NCI-H1048 (cell line): ENCODE data around the gene STYXL2.

Experiments
- DNase-seq: peaks from one replicate; lab custom pipeline; 2025; lab: John Stamatoyannopoulos, UW

Gene STYXL2

DNA sequence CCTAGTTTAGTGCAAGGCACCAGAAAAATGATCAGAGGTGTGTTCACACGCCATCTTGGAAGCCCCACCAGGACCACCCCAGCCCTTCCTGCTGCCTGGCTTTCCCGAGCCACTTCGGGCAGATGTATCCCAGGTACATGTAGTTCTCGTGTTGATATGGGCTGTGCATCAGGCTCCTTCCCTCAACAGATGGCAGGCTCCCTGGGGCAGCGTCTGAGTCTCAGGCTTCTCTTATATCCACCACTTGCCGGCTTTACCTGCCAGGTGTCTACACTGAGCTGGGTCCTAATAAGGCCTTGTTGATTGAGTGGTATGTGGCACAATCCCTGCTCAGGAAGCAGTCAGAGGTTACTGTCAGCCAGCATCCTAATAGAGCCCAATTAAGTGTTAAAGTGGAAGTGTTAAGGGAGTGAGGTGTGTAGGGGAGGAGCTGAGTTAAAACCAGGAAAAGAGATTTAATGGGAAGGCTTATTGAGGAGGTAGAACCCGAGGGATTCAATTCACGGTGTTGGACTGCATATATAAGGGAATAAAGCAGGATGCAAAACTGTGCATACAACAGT, 12.2 kb upstream of the STYXL2 start:
- DNase-seq: no peak

DNA sequence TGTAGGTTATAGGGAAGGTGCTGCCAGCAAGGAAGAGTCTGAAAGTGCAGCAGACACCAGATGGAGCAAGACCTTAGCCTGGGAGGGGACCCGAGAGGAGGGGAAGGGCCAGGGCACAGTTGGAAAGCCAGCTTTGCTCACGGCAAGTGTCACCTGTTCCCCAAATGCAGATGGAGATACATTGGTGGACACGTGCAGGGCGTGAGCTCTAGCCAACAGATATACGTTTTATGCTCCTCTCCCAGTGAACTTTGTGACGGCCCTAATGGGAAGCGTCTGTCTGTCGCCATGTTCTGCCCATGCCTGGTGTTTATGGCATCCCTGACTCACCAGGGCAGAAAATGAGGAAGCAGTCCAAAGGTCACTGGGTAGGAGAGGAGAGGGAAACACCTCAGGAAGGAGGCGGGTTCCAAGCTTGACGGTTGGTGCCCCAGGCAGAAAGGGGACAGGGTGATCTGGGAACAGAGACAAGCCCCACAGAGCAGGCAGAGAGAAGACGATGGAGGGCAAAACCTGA, 11.3 kb upstream of the STYXL2 start:
- DNase-seq: no peak

DNA sequence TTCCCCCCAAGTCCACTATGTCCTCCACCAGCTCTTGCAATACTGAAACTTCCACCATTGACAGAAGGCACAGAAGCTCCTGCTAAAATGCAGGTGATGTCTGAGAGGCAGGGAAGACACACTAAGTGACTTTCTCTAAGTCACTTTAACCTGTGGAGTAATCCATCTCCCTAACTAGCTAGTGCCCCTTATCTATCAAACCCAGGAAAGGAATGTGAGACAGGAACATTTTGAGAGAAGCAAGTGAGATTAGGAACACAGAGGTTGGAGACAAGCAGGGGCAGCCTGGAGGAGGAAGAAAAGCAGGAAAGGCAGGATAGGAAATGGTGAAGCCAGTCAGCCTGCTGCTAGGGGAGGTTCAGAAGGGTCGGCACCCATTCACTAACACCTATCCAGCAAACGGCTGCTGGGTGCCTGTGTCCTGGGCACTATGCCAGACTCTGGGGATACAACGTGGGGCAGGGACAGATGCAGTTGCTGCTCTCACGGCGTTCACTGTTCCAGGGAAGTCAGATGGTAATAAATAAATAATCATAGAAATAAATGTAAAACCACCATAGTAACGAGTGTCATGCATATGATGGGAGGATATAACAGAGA, 10.7 kb upstream of the STYXL2 start:
- no peak for DNase-seq

DNA sequence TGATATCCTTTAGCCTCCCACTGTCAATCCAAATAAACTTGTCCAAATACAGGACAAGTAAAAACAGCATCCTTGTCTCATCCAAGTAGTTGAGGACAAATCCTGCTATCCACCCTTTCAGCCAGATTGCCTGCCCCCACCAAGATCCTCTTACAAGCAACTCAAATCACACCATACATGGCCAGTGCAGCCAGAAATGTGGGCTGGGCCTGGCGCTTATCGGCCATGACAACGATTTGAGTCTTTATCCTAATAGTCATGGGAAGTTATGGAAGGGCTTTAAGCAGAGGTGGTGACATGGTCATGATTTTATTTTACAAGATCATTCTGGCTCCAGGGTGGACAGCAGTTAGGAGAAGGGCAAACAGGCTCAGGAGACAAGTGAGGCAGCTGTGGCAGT, 10.0 kb upstream of the STYXL2 start:
- DNase-seq: no peak

DNA sequence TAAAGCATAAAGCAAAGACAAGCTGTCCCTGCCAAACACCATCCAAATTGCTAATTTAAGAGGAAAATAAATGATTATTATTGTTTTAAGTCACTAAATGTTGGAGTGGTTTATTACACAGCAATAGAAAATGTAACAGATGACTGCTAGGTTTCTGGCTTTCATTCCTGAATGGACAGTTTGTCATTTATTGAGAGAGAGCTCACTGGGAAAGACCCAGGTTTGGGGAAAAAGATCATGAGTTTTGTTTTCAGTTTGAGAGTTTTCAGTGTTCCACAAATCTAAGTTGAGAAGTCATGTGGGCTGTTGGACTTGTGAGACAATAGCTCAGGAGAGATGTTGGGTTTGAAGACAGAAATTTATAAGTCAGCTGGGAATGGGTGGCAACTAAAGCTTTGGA, 9.1 kb upstream of the STYXL2 start:
- no peak for DNase-seq

DNA sequence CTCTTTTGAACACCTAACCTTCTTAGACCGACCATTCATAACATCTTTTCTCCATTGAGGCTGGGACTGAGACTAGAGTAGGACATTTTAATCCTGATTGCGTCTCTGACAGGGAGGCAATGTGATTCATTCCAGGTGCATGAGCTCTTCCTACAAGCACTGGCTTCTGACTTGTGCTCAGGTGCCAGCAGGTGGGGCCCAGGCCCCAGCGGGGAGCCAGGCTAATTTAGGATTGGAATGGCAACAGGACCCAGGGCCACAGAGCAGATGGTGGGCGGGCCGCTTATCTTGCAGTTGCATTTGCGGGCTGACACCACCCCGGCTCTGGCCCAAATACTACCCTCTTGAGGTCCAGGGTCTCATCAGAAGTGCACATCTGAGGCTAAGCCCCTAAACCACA, 7.8 kb upstream of the STYXL2 start:
- DNase-seq: no peak

DNA sequence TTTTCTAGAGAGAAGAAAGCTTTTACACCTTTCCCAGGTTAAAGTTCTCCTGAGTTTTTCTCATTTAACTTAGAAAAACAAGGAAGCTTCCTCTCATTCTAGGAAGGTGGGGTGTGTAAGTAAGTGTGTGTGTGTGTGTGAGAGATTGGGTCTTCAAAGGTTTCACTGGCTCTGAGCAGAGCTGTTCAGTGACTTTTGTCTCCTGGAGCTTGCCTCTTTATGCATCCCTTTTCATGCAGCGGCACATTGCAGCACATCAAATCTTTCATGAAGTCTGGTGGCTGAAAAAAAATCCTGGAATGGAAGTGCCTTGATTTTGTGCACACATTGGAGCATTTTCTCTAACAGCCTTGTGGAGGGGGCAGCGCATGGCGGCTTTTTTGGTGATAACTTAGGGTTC, 7.1 kb upstream of the STYXL2 start:
- DNase-seq: no peak

DNA sequence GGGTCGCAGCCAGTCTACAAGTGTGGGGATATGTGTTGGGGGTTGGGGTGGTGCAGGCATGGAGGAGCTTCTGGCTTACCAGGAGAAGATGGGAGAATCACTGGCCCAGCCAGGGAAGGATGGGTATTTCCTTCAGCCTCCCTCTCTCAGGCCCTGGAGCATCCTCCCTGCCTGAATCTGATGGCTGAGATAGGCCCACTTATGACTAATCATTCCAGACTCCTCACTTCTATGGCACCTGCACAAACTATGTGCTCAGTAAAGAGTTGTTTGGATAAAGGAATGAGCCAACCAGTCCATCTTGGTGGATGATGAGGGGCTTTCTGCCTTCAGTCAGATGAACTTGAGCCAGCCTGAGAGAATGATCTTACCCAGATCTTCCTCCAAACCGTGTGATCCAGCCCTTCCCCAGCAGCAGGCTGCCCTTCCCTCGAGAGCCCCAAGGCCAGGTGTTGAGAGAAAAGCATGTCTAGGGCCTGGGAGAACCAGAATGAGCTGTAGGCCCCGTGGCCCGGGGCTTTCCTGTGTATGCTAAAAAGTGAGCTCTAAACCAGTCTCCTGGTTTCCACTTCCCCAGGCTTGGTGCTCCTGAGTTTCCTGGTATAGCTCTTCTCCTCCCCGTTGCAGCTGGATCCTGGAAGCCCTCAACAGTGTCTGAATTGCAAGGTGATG, 5.0 kb upstream of the STYXL2 start:
- no peak for DNase-seq

DNA sequence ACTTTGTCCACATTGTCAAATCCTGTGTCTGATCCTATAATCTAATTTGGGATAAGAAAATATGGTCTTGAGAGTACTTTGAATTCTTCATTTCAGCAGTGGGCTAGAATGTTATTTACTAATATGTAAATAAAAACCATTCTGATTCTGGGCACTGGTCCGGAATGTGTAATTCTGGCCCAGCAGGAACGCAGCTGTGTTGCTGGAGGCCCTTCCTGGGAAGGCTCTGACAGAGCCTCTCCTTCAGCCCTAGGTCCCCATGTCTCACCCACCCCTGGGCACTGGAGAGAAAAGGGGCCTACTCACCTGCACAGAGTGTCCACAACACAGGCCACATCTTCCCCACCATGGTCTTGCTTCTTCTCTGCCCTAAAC, 3.9 kb upstream of the STYXL2 start:
- no peak for DNase-seq

DNA sequence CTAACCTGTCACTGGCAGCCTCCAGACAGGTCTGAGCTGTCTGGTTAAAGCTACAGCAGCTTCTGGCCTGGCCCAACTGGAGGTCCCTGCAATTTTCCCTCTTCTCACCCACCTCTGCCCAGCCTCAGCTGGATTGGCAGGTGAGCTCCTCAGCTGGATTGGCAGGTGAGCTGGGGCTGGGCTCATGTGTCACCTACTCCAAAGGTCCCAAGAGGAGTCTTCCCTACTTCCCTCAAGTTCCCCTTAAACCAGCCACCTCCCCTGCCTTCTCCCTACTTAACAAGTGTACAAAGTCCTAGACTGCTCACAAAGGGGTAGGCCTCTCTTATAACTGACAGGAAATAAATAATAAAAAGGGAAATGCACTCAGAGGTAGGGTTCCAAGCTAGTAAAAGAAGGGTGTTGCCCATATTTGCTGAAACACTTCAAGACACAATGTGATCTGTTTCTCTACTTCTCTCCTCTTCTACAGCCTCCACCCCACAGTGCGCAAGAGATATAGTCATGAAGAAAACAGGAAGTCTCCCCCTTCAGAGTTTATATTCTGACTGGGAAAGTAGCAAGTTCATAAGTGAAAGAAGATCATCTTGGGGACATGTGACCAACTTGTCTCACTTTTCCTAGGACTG, 3.4 kb upstream of the STYXL2 start, which contains the start of gene GPA33:
GPA33 (minus strand) TSS at position 64 of the 629 bp plus-strand sequence. CDS start 90 bp downstream, outside the sequence.
- DNase-seq: no peak

DNA sequence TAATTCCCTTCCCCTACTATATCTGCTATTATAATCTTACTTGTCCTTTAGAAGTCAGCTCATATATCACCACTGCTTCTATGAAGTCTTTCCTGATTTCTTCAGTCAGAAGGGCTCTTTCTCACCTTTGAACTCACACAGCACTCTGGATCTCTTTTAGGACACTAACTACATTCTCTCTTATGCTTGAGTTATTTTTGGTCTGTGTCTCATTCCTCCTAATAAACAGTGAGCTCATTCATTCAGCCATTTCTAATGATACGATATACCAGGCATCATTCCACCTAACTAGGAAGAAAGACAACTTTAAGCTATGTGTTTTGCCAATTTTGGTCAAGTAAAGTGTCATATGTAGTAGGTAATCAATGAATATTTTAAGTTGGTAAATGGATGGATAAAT, 1.2 kb upstream of the STYXL2 start:
- DNase-seq: no peak

DNA sequence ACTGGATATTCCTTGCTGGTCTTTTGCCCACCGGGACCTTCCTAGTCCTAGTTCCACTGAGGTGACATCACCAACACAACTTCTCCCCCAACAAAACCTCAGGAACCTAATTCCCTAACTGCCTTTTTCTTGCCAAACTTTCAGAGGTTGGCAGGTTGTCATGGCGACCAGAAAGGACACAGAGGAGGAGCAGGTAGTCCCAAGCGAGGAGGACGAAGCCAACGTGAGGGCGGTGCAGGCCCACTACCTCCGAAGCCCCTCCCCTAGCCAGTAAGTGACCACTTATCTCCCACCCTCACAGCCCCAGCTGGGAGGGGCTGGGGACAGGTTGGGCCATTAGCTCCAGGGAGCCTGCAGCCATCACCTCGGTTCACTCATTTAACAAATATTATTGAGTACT, 815 bp downstream of the STYXL2 start:
- DNase-seq: no peak

DNA sequence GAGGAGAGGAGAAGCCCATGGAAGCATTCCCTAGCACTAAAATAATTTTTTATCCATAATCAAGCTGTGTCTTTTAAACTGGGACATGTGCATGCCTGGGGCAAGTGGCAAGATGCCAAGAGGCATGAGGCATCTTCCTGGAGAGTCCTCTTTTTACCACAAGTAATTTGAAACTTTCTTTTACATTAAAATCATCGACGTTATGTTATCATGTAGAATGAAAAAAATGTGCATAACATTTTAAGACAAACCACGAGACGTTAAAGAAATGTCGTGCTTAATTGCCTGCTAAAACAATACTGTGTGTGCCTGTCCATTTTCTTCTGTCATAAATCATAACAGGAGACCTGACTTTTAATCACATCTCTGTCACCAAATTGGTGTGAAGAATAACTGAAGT, 1.5 kb downstream of the STYXL2 start:
- no peak for DNase-seq

DNA sequence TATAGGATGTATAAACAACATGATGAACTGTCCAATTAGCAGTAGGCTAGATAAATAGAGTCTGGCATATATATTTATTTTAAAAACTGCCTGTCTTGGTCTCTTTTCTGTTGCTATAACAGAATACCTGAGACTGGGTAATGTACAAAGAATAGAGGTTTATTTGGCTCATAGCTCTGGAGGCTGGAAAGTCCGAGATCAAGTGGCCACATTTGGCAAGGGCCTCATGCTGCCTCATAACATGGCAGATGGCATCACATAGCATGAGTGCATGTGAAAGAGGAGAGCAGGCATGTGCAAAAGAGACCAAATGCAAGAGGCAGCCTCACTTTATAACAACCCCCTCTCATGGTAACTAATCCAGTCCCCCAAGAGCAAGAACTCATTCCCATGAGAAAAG, 6.0 kb downstream of the STYXL2 start:
- no peak for DNase-seq

DNA sequence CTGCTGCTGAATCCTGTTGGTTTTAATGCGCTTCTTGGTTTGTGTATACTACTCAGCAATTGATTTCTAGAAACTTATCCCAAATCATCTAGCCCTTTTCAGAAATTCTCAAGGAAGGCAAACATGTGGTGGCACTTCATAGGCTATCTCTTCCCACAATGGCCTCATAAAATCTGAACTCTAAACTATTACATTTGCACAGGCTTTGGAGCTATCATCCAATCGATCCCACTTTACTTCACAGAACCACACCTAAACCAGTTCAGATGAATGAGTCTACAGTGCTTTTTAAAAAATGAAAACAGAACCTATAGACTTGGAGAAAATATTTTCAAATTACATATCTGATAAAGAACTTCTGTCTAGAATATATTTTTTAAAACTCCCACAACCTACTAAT, 6.9 kb downstream of the STYXL2 start:
- DNase-seq: no peak

DNA sequence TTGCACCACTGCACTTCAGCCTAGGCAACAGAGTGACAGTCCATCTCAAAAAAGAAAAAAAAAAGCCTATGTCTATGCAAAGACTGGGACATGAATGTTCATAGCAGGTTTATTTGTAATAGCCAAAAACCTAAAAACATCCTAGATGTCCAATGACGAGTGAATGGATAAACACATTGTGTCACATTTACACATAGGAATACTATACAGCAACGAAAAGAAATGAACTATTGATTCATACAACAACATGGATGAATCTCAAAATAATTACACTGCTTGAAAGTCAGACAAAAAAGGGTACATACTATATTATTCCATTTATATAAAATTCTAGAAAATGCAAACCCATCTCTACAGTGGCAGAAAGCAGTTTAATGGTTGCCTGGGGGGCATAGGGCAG, 7.9 kb downstream of the STYXL2 start:
- DNase-seq: no peak

DNA sequence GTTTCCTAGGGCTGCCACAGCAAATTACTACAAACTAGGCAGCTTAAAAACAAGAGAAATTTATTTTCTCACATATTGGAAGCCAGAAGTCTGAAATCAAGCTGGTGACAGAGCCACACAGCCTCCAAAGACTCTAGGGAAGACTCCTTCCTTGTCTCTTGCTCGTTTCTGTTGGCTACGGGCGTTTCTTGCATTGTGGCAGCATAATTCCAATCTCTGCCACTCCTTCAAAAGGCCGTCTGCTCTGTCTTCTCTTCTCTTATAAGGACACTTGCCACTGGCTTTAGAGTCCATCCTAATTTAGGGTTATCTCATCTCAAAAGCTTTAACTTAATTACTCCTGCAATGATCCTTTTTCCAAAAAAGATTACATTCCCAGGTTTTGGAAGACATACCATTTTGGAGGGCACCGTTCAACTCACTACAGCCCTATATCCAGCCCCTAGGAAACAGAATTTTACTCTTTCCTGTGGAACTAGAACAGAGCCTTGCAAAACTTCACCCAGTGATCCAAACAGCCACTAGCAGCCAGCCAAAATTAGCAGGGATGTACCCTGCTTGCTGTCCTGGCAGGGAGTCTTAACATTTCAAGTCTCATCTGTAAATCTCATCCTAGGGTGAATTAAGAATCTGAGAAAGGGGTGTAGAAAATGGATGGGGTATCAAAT, 9.2 kb downstream of the STYXL2 start:
- DNase-seq: no peak

DNA sequence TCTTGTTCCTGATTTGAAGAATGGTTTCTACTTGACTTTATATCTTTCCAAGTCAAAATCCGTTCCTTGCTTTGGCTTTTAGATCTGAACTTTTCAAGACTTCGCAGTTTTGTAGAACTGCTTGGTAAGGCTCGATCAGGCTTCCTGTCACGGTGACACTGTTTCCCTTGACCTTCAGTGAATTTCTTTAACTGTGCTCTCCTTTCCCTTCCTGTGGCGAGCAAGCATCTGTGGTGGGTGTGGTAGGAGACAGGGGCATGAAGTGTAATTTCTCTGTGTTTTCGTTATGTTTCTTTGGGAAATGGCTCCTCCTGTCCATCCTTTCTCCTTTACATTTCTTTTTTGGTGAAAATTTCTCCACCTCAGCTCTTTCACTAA, 10.4 kb downstream of the STYXL2 start:
- DNase-seq: no peak

DNA sequence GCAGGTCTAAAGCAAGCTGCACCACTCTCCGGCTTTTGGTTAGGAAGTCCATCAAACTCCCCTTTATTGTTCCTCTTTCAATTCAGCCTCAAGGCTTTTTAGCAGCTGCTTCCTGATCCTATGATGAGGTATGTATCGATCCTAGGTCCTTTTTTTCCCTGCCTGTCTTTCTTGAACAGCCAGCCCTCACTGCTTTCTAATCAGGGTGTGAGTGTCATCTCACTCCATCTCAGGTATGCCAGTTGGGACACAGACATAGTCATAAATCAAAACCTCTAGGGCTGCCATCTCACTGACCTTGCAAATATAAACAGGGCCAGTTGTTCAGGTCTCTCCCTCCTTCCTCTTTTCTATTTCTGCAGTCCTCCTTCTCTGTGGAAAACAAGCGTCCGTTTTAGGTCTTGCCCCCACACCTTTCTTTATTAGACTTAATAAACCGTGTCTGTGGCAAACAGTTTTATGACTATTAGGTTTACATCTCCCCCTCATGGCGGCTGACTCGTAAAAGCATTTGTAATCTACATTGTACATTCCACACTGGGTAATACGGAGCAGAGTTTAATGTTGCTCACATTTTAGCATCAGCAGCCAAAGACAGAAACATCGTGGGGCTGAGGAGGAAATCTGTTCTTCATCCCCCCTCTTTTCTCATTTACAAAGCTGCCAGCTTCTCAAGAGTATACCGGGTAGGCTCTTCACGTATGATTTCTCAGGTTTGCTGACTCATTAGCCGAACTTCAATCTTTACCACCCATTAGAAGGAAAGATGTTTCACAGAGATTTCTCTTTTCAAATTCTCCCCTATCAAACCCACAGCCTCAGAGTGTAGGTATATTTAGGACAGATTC, 11.6 kb downstream of the STYXL2 start:
- no peak for DNase-seq

DNA sequence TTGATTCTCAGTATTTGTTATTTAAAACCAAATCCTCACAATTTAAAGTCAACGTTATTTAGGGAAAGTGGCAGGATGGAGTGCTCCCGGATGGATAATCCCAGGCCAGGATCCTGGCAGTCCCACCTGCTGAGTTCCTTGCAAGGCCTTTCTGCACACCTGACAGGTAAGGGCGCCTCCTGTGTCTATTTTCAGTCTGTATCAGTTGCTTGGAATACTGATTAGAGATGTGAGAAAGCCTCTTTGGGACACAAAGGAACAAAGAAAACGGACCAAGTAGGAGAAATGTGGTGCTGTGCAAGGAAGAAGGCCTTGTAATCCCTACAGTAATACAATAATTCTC, 12.2 kb downstream of the STYXL2 start:
- DNase-seq: no peak

DNA sequence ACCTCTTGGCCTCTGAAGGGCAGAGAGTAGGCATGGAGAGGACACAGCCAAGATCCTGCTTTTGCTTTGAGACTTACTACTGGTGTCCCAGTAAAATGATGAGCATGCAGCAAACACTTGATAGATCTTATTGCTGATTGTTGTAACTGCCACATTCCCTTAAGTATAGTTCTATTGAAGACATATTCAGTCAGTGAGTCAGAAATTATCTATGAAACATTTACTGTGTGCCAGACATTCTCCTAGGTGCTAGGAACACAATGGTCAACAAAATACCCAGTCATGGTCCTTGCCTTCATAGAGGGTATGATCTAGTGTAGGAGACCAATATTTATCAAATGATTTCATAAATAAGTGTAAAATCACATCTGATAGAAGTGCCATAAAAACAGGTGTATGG, 13.6 kb downstream of the STYXL2 start:
- no peak for DNase-seq

DNA sequence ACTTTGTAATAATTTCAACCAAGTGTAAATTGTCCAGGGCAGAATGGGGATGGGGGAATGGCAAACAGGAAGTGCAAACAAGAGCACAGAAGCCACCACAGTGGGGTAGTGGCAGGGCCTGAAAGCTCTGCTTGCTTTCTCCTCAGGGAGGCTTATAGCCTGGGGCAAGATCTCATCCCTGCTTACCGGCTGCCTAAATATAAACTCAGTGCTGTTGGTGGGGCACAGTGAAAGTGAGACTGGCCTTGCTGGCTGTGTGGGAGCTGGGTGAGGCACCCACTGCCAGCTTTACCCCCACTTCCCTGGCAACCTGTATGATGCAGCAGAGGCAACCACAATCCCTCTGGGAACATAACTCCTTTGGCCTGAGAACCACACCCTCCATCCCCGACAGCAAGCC, 15.2 kb downstream of the STYXL2 start:
- no peak for DNase-seq
